NB4 (cell line): Measurements from ENCODE around the gene USP54.

ENCODE experiments used
- POLR2A ChIP-seq: IDR thresholded peaks from 2 replicates; pipeline ENCODE4 v1.6.1; 2011; ENCODE audit warnings: mild to moderate bottlenecking; ENCODE audit not compliant: insufficient read length; ENCODE audit errors: extremely low read depth
- TF ChIP-seq, protein P1 (sequence below): IDR thresholded peaks from one replicate; pipeline ENCODE4 v1.5.1; 2012; ENCODE audit warnings: low read depth, low read length
- TF ChIP-seq, protein P2 (sequence below): IDR thresholded peaks from 2 replicates; pipeline ENCODE4 v1.6.1; 2011; ENCODE audit warnings: low read depth, low read length

DNA sequence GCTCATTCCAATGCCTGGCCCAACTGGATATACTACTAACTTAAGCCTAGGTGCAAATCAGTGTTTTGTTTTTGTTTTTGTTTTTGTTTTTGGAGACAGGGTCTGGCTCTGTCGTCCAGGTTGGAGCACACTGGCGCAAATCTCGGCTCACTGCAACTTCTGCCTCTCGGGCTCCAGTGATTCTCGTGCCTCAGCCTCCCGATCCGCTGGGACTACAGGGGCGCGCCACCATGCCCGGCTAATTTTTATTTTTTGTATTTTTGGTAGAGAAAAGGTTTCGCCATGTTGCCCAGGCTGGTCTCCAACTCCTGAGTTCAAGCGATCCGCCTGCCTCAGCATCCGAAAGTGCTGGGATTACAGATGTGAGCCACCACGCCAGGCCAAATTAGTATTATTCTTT lies 96.9 kb downstream of the USP54 start:
- TF ChIP-seq, protein P1, sequence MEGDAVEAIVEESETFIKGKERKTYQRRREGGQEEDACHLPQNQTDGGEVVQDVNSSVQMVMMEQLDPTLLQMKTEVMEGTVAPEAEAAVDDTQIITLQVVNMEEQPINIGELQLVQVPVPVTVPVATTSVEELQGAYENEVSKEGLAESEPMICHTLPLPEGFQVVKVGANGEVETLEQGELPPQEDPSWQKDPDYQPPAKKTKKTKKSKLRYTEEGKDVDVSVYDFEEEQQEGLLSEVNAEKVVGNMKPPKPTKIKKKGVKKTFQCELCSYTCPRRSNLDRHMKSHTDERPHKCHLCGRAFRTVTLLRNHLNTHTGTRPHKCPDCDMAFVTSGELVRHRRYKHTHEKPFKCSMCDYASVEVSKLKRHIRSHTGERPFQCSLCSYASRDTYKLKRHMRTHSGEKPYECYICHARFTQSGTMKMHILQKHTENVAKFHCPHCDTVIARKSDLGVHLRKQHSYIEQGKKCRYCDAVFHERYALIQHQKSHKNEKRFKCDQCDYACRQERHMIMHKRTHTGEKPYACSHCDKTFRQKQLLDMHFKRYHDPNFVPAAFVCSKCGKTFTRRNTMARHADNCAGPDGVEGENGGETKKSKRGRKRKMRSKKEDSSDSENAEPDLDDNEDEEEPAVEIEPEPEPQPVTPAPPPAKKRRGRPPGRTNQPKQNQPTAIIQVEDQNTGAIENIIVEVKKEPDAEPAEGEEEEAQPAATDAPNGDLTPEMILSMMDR: no peak
- TF ChIP-seq, protein P2, sequence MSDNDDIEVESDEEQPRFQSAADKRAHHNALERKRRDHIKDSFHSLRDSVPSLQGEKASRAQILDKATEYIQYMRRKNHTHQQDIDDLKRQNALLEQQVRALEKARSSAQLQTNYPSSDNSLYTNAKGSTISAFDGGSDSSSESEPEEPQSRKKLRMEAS: no peak
- no peak for TF ChIP-seq POLR2A
